Measurements from ENCODE around the gene TOPORS.

TOPORS gene

GRCh38 chr9:32566770-32567169 lies 14.4 kb upstream of the TOPORS start:
- Histone ChIP-seq H3K79me2 (ENCODE audit: insufficient read depth, low read length) (peaks cover 21% of the 10 kb centered on the region), H2AFZ (ENCODE audit: low read length) (no peak overlapping the region), H3K9ac (ENCODE audit: low read length) (no peak overlapping the region), H3K4me2 (ENCODE audit: low read length) (no peak overlapping the region), H3K27me3 (ENCODE audit: insufficient read depth, low read length) (no peaks in the 10 kb centered on the region), H4K20me1 (ENCODE audit: insufficient read depth, low read length) (no peaks in the 10 kb centered on the region), H3K27ac (ENCODE audit: low read depth, low read length, poor library complexity, severe bottlenecking) (no peak overlapping the region), H3K9me2 (ENCODE audit: low read depth, low read length) (no peaks in the 10 kb centered on the region), H3K4me3 (ENCODE audit: low read depth, low read length, poor library complexity, severe bottlenecking) (no peak overlapping the region), H3F3A (ENCODE audit: insufficient read depth, low read length) (no peaks in the 10 kb centered on the region), H3K4me1 (ENCODE audit: insufficient read depth, low read length, severe bottlenecking) (peaks cover 16% of the 10 kb centered on the region), H3K36me3 (ENCODE audit: insufficient read depth, low read length) (peaks cover 46% of the 10 kb centered on the region), H3K9me3 (ENCODE audit: low read length) (no peaks in the 10 kb centered on the region)
- TF ChIP-seq EZH2 (IDR thresholded peaks at IDR 0.05; ENCODE audit: borderline replicate concordance, low read length) (no peak), CTCF (IDR thresholded peaks at IDR 0.05; ENCODE audit: low read length) (no peak)

- Histone ChIP-seq H3K9me2 (ENCODE audit: low read depth, low read length) (no peaks in the 10 kb centered on the region), H3K36me3 (ENCODE audit: insufficient read depth, low read length) (peaks cover 45% of the 10 kb centered on the region), H3K79me2 (ENCODE audit: insufficient read depth, low read length) (peaks cover 13% of the 10 kb centered on the region), H2AFZ (ENCODE audit: low read length) (no peak overlapping the region), H3K9ac (ENCODE audit: low read length) (no peak overlapping the region), H3K4me3 (ENCODE audit: low read depth, low read length, poor library complexity, severe bottlenecking) (no peak overlapping the region), H3K27ac (ENCODE audit: low read depth, low read length, poor library complexity, severe bottlenecking) (no peak overlapping the region), H3K4me2 (ENCODE audit: low read length) (no peak overlapping the region), H3K4me1 (ENCODE audit: insufficient read depth, low read length, severe bottlenecking) (peaks cover 8% of the 10 kb centered on the region), H3K27me3 (ENCODE audit: insufficient read depth, low read length) (no peaks in the 10 kb centered on the region), H4K20me1 (ENCODE audit: insufficient read depth, low read length) (no peaks in the 10 kb centered on the region), H3F3A (ENCODE audit: insufficient read depth, low read length) (no peaks in the 10 kb centered on the region), H3K9me3 (ENCODE audit: low read length) (no peaks in the 10 kb centered on the region)
- TF ChIP-seq CTCF (IDR thresholded peaks at IDR 0.05; ENCODE audit: low read length) = no peak
- no peak for TF ChIP-seq EZH2 (IDR thresholded peaks at IDR 0.05; ENCODE audit: borderline replicate concordance, low read length)
Observed at GRCh38 chr9:32565967-32566366, 13.6 kb upstream of the TOPORS start.

DNA sequence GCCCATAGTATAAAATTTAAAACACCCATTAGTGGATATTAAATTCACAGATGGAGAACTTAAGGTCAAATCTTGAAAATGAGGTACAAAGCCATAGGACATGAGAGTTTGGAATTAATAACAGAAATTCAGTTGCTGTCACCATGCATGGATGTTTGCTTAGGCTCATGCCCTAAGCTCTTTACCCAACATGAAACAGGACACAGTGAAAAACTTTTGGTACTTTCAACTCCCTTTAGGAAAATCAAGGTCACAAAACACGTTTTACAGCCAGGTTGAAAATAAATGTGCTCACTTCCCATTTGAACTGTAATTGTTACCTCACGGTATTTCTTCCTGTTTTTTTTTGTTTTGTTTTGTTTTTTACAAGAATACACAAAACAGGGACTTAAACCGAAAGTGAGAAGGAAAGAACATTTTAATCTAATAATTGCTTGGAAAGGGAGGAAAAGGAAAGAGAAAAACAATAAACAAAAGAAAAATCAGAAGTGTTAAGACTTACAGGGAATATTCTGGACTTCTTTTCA lies 6.1 kb upstream of the TOPORS start:
- Histone ChIP-seq H3K9ac (ENCODE audit: low read length) (no peak overlapping the region), H2AFZ (ENCODE audit: low read length) (no peak overlapping the region), H3K4me1 (ENCODE audit: insufficient read depth, low read length, severe bottlenecking) (peaks cover 17% of the 10 kb centered on the region), H4K20me1 (ENCODE audit: insufficient read depth, low read length) (no peaks in the 10 kb centered on the region), H3F3A (ENCODE audit: insufficient read depth, low read length) (no peaks in the 10 kb centered on the region), H3K9me2 (ENCODE audit: low read depth, low read length) (no peaks in the 10 kb centered on the region), H3K4me2 (ENCODE audit: low read length) (no peak overlapping the region), H3K79me2 (ENCODE audit: insufficient read depth, low read length) (peaks cover 10% of the 10 kb centered on the region; the same call in 1 of the 2 replicates), H3K27ac (ENCODE audit: low read depth, low read length, poor library complexity, severe bottlenecking) (no peak overlapping the region), H3K36me3 (ENCODE audit: insufficient read depth, low read length) (peaks cover 15% of the 10 kb centered on the region; the same call in 1 of the 2 replicates), H3K27me3 (ENCODE audit: insufficient read depth, low read length) (no peaks in the 10 kb centered on the region), H3K4me3 (ENCODE audit: low read depth, low read length, poor library complexity, severe bottlenecking) (no peak overlapping the region), H3K9me3 (ENCODE audit: low read length) (no peaks in the 10 kb centered on the region)
- no peak for TF ChIP-seq EZH2 (IDR thresholded peaks at IDR 0.05; ENCODE audit: borderline replicate concordance, low read length)
- TF ChIP-seq CTCF (IDR thresholded peaks at IDR 0.05; ENCODE audit: low read length) = no peak
